Ishikawa (cell line): ENCODE data around the gene SCN10A.

Source experiments
- CEBPB ChIP-seq: IDR thresholded peaks from 2 replicates; pipeline ENCODE4 v1.6.1; 2012
- CREB1 ChIP-seq: IDR thresholded peaks from 2 replicates; pipeline ENCODE4 v1.6.1; 2012; ENCODE audit warnings: low read depth
- EGR1 ChIP-seq: IDR thresholded peaks from 2 replicates; pipeline ENCODE4 v1.6.1; 2012
- EP300 ChIP-seq: IDR thresholded peaks from 2 replicates; pipeline ENCODE4 v1.6.1; 2012; ENCODE audit warnings: borderline replicate concordance
- FOXM1 ChIP-seq: IDR thresholded peaks from 2 replicates; pipeline ENCODE4 v1.6.1; 2012; ENCODE audit warnings: low read depth, borderline replicate concordance
- NFIC ChIP-seq: IDR thresholded peaks from 2 replicates; pipeline ENCODE4 v1.6.1; 2012
- RAD21 ChIP-seq: IDR thresholded peaks from 2 replicates; pipeline ENCODE4 v1.6.1; 2012; ENCODE audit warnings: low read depth
- TAF1 ChIP-seq: IDR thresholded peaks from 2 replicates; pipeline ENCODE4 v1.6.1; 2012; ENCODE audit warnings: low read depth, mild to moderate bottlenecking
- TCF12 ChIP-seq: IDR thresholded peaks from 2 replicates; pipeline ENCODE4 v1.6.1; 2012; ENCODE audit warnings: low read depth
- TEAD4 ChIP-seq: IDR thresholded peaks from 2 replicates; pipeline ENCODE4 v1.6.1; 2012
- YY1 ChIP-seq: IDR thresholded peaks from 2 replicates; pipeline ENCODE4 v1.6.1; 2012; ENCODE audit warnings: low read depth
- ZBTB7A ChIP-seq: IDR thresholded peaks from 2 replicates; pipeline ENCODE4 v1.6.1; 2012; ENCODE audit warnings: low read depth
- TF ChIP-seq, protein P1 (sequence below): IDR thresholded peaks from 2 replicates; pipeline ENCODE4 v1.6.1; 2012; ENCODE audit warnings: low read depth, mild to moderate bottlenecking
- TF ChIP-seq, protein P2 (sequence below): IDR thresholded peaks from 2 replicates; pipeline ENCODE4 v1.6.1; 2012
- TF ChIP-seq, protein P3 (sequence below): IDR thresholded peaks from 2 replicates; pipeline ENCODE4 v1.6.1; 2012

The SCN10A gene

DNA sequence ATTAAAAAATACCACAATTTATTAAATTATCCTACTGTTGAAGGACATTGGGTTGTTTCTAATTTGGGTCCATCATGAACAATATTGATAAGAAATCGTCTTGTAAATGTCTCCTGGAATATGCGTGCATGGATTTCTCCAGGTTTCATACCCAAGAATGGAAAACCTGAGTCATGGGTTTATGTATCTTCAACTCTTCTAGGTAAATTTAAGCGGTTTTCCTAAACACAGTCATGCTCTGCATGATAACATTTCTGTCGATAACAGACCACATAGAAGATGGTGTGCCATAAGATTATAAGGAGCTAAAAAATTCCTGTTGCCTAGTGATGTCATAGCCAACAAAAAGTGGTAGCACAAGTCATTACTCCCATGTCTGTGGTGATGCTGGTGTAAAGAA is 126.7 kb downstream of the SCN10A start:
- no peak for TF ChIP-seq NFIC
- TF ChIP-seq FOXM1 = no peak
- TF ChIP-seq CEBPB = no peak
- no peak for TF ChIP-seq EP300
- TF ChIP-seq CREB1 = no peak
- TF ChIP-seq TAF1 = no peak
- TF ChIP-seq YY1 = no peak
- TF ChIP-seq, protein P1, sequence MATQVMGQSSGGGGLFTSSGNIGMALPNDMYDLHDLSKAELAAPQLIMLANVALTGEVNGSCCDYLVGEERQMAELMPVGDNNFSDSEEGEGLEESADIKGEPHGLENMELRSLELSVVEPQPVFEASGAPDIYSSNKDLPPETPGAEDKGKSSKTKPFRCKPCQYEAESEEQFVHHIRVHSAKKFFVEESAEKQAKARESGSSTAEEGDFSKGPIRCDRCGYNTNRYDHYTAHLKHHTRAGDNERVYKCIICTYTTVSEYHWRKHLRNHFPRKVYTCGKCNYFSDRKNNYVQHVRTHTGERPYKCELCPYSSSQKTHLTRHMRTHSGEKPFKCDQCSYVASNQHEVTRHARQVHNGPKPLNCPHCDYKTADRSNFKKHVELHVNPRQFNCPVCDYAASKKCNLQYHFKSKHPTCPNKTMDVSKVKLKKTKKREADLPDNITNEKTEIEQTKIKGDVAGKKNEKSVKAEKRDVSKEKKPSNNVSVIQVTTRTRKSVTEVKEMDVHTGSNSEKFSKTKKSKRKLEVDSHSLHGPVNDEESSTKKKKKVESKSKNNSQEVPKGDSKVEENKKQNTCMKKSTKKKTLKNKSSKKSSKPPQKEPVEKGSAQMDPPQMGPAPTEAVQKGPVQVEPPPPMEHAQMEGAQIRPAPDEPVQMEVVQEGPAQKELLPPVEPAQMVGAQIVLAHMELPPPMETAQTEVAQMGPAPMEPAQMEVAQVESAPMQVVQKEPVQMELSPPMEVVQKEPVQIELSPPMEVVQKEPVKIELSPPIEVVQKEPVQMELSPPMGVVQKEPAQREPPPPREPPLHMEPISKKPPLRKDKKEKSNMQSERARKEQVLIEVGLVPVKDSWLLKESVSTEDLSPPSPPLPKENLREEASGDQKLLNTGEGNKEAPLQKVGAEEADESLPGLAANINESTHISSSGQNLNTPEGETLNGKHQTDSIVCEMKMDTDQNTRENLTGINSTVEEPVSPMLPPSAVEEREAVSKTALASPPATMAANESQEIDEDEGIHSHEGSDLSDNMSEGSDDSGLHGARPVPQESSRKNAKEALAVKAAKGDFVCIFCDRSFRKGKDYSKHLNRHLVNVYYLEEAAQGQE = no peak
- TF ChIP-seq ZBTB7A = no peak
- no peak for TF ChIP-seq TCF12
- no peak for TF ChIP-seq RAD21
- TF ChIP-seq, protein P2, sequence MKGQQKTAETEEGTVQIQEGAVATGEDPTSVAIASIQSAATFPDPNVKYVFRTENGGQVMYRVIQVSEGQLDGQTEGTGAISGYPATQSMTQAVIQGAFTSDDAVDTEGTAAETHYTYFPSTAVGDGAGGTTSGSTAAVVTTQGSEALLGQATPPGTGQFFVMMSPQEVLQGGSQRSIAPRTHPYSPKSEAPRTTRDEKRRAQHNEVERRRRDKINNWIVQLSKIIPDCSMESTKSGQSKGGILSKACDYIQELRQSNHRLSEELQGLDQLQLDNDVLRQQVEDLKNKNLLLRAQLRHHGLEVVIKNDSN = no peak
- TF ChIP-seq, protein P3, sequence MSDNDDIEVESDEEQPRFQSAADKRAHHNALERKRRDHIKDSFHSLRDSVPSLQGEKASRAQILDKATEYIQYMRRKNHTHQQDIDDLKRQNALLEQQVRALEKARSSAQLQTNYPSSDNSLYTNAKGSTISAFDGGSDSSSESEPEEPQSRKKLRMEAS = no peak
- no peak for TF ChIP-seq EGR1
- TF ChIP-seq TEAD4 = no peak

DNA sequence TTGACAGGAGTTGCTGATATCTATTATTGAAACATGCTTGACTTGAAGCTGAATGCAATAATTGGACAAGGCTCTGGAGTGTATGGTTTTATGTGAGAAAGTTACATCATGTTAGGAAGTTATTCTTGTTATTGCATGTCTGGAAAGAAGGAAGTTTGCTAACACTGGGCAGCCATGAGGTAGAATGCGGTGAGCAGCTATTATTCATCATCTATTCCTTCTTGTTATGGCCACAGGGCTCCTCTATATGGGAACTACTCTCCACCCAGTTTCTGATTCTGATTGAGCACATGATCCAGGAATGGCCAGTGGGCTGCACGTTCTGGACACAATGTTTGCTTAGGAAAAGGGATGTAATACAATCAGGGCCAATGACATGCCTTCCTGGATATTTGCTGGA is 128.7 kb downstream of the SCN10A start:
- TF ChIP-seq NFIC = no peak

DNA sequence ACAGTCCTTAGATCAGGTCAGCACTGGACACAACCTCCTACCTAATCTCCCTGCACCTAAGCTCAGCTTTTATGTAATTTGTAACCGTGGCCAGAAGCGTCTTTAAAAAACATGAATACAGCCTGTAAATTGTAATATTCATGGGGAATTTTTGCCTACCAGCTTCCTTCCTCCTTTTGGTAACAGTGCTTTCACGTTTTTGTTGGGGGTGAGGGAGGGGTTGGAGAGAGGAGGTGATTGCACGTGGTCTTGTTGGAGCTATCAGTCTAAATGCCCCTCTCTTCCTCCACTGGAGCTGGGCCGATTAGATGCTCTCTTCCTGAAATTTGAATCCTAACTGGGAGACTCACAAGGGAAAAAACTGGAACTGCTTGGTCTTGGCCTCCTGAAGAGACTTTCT is 131.5 kb downstream of the SCN10A start:
- no peak for TF ChIP-seq TCF12

DNA sequence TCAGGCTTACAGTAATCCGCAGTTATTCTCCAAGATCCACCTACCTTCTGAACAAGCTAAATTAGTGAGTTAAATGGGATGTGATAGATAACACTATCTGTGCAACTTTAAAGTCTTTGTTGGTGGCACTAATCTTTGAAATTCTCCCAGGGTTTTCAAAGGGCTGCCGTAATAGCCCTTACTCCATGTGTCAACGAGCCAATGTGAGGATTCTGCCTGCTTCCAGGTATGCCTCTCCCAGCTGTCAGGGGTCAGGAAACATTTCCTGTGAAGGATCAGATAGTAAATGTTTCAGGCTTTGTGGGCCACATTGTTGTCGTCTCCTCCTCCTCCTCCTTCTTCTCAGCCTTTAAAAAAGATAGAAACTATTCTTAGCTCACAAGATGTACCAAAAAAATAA is 146.3 kb downstream of the SCN10A start:
- TF ChIP-seq YY1 (no peak), NFIC (no peak)

DNA sequence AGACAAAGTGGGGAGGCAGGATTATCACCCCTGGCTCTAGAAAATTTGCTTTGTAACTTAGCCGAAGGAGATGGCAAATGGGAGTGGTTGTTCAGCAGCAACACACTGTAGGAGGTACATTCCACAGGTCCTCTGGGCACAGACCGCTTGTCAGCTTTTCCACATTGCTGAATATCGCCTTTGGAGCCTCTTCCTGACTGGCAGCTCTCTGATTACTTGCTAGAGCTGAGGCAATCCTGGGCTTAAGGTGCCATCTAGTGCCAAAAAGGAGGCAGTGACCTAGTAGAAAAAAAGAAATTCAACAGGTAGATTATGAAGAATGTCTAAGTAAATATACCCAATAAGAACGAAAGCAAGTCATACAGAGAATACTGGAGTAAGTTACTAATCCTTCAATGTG is 153.5 kb downstream of the SCN10A start:
- TF ChIP-seq, protein P2 = no peak
- peak; percentile 85 for TF ChIP-seq RAD21

DNA sequence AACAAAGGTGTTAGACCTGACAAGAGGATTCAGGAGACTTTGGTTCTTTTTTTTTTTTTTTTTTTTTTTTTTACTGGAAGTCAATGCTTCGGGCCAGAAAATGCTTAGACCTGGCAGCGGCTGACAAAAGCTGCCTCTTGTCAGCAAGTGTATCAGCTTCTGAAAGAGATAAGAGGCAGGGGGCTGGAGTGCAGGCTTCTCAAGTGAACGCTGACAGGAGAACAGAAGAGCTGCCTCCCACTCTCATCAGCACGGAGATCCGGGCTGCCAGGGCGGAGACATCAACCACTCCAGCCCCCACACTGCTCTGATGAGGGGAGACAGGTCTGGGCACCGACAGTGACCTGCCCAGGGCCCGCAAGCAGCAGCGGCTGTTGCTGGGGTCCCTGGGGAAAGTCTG is 157.2 kb downstream of the SCN10A start:
- TF ChIP-seq, protein P3 = no peak
- no peak for TF ChIP-seq RAD21
- no peak for TF ChIP-seq YY1
- TF ChIP-seq FOXM1 = no peak
- no peak for TF ChIP-seq EGR1
- no peak for TF ChIP-seq CREB1
- no peak for TF ChIP-seq ZBTB7A
- TF ChIP-seq TCF12 = no peak
- no peak for TF ChIP-seq NFIC

DNA sequence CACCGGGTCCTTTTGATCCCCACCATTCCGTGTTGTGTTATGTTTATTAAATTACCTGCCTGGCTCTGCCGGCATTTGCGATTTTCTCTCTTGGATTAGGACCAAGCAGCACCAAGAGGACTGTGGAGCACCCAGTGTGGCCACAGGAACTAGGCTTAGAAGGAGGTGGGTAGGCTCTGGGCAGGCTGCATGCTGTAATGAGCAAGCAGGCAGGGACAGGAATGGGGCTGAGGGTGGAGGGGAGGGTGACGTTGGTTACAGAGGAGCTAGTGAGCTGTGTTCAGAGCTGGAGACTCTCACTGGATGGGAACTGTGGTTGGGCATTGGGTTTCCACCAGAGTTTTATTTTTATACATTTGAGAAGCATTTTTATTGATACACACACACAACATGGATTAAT is 158.6 kb downstream of the SCN10A start:
- TF ChIP-seq EGR1 = no peak
- no peak for TF ChIP-seq TCF12
- TF ChIP-seq CREB1 = no peak

DNA sequence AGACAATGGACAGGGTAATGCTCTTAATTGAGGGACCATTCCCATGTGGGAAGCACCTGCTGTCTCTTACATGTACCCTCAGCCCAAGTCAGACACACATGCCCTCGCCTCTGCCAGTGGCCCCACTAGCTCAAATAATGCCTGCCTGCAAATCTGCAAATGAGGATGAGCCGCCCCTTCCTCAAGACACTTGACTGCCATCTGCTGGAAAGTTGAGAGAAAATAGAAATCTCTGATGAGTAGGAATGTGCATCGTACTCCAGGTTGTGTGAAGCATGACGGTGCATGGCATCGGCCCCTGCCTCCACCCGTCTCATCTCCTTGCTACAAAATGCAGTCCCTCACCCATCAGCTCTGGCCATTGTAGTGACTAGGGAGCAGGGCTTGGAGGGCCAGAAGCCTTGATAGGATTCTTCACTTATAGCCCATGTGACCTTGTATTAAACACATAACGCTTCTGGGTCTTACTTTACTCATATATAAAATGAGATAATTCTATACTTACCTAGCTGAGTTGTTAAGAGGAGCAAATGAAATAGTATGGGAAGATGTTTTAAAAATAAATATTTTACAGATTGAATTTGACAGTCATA is 160.2 kb downstream of the SCN10A start:
- TF ChIP-seq, protein P2 = no peak
- peak; percentile 65 for TF ChIP-seq RAD21

DNA sequence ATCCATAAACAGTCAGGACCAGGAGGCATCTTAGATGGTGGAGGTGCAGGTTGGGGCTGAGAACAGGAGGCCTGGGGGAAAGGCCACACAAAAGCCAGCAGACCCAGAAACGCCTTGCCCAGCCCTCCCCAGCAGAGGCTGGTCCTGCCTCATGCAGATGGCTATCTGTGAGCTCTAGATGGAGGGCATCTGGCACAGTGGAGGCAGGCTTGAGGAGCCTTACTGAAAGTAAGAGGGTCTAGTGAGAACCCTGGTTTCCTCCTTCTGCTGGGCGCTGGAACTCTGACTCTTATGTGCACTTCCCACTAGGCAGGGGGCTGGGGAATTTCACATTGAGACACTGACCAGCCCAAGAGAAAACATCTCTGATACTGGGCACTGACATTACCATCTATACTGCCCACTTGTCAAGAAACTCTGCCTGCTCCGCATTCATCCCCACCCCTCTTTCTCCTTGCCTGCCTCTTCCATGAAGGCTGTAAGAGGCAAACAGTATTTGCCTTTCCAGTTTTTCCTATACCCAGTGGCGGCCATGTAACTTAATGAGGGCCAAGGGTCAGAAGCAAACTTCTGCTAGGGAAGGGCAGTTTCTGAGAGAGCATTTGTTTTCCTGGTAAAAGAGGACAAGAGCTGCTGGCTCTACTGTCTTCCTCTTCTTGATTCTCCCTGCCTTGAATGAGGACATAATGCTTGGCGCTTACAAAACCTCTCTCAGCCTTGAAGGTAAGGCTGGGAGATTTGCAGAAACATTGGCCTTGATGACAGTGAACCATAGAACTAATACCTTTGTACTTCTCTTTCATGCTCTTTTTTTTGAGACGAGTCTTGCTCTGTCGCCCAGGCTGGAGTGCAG is 162.1 kb downstream of the SCN10A start:
- no peak for TF ChIP-seq EGR1
- no peak for TF ChIP-seq TAF1
- no peak for TF ChIP-seq YY1
- TF ChIP-seq CEBPB = no peak
- TF ChIP-seq CREB1 = no peak
- no peak for TF ChIP-seq TCF12
